Loucy (cell line): ENCODE results near the gene CARS2.

Experiments used
- CTCF ChIP-seq: fragments of 200-600 bp; sonication (generic); conservative IDR thresholded peaks from 2 replicates; pipeline ENCODE4 v1.5.1; 2014; ENCODE audit warnings: mild to moderate bottlenecking, antibody characterized with exemption, low read length
- EZH2phosphoT487 ChIP-seq: fragments of 200-600 bp; IDR thresholded peaks from 2 replicates; pipeline ENCODE4 v1.6.1; 2018; ENCODE audit warnings: antibody characterized with exemption, mild to moderate bottlenecking, moderate library complexity, borderline replicate concordance

- no peak for TF ChIP-seq CTCF
- TF ChIP-seq EZH2phosphoT487, result no peak
These were observed 69.2 kb downstream of the CARS2 start for GRCh38 chr13:110636701-110637201.
